NOMO-1 treated with DMSO at 0.1 percent for 48 hours (cell line): Measurements from ENCODE around the gene ACOX1.

ENCODE experiments used
- DNase-seq: peaks from one replicate; lab custom pipeline; 2025; ENCODE audit not compliant: unreplicated experiment; lab: John Stamatoyannopoulos, UW

The ACOX1 gene

GRCh38 chr17:75940727-75941441, 38.1 kb downstream of the ACOX1 start, which contains the start of gene FBF1:
Gene FBF1 (minus strand): TSS chr17:75941042. CDS start chr17:75938149, 2,893 bp downstream.
- DNase-seq = peak; percentile 88

DNA sequence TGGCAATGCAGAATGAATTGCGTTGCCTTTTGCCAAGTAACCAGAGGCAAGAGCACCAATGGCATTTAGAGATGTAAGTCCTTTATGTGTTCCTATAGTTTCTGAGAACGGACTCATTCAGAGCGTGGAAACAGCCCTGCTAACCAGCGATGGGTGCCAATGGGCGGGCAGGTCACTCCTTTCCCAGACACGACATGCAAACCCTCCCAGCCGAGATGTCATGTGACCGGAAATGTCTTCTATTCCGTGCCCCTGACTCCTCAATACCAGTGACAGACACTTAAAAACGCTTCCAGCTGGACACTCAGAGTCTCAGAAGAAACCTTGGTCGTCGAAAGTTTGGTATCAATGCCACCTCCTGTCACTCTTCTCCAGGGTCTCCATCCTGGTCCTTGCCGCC, 41.3 kb downstream of the ACOX1 start:
- no peak for DNase-seq

GRCh38 chr17:75933808-75934207, 45.2 kb downstream of the ACOX1 start:
- DNase-seq = no peak

- DNase-seq = no peak
Observed at GRCh38 chr17:75932852-75933251, 46.1 kb downstream of the ACOX1 start.

DNA sequence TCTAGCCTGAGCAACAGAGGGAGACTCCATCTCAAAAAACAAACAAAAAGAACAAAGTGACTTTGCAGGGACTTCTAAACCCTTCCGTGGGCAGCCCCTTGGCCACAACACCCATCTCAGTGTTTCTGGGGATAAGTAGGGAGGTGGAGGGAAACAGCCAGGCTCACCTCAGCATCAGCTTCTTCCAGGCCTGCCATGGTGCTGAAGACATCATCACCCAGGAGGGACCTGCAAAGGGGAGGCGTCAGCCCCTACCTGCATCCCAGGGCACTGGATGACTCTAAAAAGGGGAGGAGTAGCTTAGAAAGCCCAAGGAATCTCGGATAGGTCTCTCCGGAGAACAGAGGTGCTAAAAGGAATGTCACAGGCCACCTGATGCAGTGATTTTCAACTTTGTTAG, 47.9 kb downstream of the ACOX1 start:
- no peak for DNase-seq

GRCh38 chr17:75927286-75927922, 51.6 kb downstream of the ACOX1 start:
- no peak for DNase-seq

DNA sequence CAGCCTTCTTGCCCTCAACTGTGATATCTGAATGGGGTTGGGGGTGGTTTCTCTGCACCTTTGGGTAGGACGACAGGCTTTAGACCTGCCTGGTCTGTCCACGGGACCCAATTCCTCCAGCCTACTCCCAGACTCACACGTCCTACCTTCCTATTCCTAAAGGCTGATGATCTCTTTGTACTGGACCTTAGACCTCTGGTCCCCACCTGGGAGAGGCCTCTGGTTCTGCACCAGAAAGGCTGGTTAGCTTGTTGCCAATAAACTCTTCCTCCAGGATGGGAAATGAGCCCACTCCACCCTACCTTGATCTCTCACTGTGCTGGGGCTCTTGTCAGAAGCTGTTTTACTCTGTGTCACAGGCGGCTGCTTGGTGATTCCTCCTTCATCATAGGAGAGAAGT, 52.5 kb downstream of the ACOX1 start:
- DNase-seq = no peak

DNA sequence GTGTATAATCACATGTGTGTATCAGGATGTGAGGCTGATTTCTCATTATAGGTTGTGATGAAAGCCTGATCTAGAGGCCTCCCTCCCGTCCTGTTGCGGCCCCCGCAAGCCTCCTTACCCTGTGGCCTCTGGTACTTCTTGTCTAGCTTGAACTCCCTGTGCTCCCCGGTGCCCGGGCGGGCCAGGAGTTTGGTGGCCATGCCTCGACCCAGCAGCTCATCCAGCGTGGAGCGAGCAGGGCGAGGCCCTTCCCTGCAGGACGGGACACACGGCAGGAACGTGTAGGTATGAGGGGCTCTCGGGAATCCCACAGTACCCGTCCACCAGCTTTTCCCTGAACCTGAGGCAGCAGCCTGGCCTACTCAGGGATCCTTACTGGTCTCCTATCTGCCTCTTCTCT, 53.1 kb downstream of the ACOX1 start:
- DNase-seq = no peak

GRCh38 chr17:75925103-75925502, 53.9 kb downstream of the ACOX1 start:
- no peak for DNase-seq

DNA sequence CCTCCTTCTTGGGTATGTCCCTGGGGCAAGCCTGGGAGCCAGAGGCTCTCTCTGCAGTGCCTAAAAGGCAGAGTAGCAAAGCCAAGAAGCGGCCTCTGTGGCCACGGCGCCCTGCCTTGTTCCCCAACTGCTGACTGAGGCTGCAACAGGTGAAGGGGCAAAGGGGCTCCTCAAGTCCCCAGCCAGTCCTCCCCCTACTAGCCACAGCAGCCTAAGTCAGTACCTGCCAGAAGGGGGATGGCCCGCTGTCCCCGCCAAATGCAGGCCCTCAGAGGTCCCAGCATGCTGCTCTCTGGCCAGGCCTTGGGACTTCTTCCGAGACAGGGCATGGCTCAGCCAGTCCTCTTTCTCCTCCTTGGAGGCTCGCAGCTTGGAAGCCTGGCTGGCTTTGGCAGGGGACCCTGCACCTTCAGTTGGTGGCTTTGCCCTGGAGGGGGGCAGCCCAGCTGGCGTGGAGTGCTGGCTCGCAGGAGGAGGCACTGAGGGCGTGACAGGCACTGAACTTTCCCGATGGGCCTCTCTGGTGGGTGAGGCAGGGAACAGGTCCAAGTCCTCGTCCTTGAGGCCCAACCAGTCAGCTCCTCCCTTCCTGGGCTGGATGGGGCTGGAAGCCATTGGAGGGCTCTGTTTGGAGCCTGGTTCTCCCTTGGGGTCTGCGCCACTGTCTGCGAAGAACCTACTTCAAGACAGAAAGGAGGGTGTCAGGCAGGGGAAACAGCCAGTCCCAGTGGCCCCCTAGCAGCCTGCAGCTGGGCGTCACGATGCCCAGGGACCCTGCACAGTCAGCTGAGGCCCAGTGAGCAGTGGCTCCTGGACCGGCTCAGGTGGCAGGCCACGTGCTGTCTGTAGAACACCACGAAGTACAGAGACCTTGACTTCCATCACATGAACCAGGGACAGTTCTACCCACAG, 55.7 kb downstream of the ACOX1 start:
- DNase-seq = no peak

DNA sequence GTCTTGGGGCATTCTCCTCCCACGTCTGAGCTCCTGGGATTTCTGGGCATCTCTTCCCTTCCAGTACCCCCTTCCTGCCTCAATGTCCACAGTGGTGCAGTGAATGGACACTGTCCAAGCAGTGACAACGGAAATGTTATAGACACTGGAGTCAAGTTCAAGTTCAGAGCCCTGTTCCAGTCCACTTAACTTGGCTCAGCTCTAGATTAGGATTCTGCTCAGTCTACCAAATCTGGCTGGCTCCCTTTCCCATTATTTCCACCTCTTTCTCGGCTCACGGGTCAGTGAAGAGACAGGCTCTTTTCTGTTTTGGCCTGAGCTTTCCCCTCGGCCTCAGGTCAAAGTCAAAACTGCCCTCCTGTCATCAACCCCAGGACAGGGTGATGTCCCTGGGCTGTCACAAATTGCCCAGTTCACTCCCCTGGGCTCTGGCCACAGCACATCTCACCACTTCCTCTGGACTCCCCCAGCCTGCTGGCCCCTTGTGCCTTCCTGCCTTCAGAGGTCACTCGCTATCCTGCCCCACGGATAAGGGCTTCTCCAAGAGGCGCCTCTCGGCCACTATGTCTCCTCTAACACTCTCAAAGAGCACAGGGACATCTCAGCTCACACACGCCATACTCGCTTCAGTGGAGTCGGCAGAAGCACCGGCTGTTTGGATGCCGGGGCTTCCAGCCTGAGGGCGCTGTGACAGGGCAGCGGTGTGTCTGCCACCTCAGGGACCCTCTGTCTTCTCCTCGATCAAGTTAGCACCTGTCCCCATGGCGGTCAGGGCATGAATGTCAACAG, 56.6 kb downstream of the ACOX1 start:
- no peak for DNase-seq

- no peak for DNase-seq
Observed at GRCh38 chr17:75921596-75921995, 57.4 kb downstream of the ACOX1 start.

DNA sequence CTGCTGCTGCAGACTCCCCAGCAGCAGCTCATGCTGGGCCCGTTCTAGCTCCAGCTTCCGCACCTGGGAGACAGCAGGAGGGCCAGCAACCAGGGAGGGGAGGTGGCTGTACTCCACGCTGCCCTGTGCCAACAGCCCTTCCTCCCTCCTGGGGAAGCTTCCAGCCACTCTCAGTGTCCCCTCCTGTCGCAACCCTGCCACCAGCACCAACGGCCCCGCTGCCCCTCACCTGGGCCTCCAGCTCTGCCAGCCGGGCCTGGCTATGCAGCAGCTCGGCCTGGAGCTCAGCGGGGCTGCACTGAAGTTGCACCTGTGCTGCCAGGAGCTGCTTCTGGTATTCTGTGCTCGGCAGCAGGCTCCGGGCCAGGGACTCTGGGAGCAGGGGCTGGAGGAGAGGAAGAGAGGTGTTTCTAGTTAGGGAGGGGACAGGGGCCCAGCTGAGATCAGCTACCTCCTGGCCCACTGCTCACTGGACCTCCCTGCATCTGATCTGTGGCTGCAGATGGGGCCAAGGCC, 58.9 kb downstream of the ACOX1 start:
- no peak for DNase-seq

- no peak for DNase-seq
Observed at GRCh38 chr17:75919611-75920010, 59.4 kb downstream of the ACOX1 start.

DNA sequence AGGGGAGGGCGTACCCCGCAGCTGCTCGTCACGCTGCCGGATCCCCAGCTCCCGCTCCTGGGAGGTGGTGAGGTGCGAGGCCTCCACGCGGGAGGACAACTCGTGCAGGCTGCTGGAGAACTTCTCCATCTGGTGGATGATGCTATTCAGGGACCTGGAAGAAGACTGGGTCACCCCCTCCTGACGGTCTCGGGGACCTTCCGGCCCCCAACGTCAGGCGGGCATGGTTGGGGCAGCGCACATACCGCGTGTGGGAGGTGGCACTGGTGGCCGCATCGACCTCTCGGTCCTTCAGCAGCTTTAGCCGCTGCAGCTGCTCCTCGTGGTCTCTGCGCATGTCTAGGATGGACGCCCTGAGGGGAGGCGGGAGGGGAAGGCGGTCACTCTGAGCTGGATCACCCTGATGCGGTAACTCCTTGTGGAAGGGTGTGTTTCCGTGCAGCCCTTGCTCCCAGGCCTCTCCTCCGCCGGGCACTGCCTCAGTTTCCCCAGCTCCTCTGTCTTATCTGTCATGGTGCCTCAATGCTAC, 61.0 kb downstream of the ACOX1 start:
- no peak for DNase-seq

DNA sequence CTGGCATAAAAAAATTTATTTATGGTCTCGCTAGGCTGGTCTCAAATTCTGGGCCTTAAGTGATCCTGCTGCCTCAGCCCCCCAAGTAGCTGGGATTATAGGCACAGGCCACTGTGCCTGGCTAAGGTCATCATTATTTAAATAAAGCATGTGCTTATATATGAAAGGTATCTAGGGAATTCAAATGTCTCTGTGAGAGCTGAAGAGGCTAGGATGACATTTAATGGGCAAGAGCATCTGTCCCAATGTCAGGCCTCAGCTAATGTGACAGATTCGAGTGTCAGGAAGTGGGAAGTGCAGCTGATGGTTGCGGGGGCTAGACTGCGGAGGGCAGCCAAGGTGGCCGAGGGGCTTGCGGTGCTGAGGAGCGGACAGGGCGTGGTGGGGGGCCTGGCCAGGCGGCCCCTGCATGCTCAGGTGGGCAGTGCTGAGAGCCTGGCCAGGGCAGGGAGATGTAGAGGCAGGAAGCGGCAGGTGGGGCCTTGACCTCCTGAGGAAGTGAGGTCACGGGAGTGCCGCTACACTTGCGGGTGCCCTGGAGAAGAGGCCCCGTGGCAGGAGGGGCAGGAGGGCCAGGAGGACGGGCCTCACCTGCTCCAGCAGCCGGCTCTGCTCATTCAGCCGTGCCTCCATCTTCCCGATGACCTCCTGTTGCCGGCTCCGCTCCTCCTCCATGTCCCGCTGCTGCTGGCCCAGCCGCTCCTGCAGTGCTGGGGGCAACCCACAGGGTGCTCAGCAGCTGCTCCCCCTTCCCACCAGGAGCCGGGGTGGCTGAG, 61.6 kb downstream of the ACOX1 start:
- no peak for DNase-seq

- no peak for DNase-seq
Observed at GRCh38 chr17:75915268-75915667, 63.7 kb downstream of the ACOX1 start.

GRCh38 chr17:75914643-75915267, 64.2 kb downstream of the ACOX1 start:
- no peak for DNase-seq

GRCh38 chr17:75913537-75914210, 65.3 kb downstream of the ACOX1 start:
- DNase-seq = no peak
